HepG2 (cell line): ENCODE results near the gene MFNG. TPM values are rescaled to one million over a fixed set of nuclear protein-coding genes. Genes with fewer than 3 reads are reported as not detected.
A peak's percentile ranks its signal among the peaks of the same experiment; 100 is the strongest.

Experiments used
- AGO2 ChIP-seq: fragments of 200-400 bp; formaldehyde crosslinking; optimal IDR thresholded peaks from 2 replicates; pipeline ENCODE3; 2017; ENCODE audit warnings: mild to moderate bottlenecking, low read depth, low read length, moderate library complexity
- ARHGAP35 ChIP-seq: sonication (generic); formaldehyde crosslinking; IDR thresholded peaks from 2 replicates; pipeline ENCODE4 v1.9.0; 2022; ENCODE audit warnings: mild to moderate bottlenecking, inconsistent platforms, moderate library complexity, missing genetic modification reagents, borderline replicate concordance
- BORCS8-MEF2B ChIP-seq: sonication (generic); formaldehyde crosslinking; IDR thresholded peaks from 2 replicates; pipeline ENCODE4 v1.8.0; 2022; ENCODE audit warnings: mild to moderate bottlenecking, missing genetic modification reagents
- DMAP1 ChIP-seq: IDR thresholded peaks from 2 replicates; pipeline ENCODE4 v1.6.1; 2016
- EP300 ChIP-seq, 3 experiments: sonication (generic) in 1 of 3; formaldehyde crosslinking in 1 of 3; IDR thresholded peaks; 2 replicates each; pipeline versions ENCODE4 v1.5.1 to v1.6.1; 2011 to 2020; ENCODE audit warnings: low read depth in 2 of 3, low read length in 2 of 3, borderline replicate concordance in 1 of 3, improper control_type of control experiment in 1 of 3, mild to moderate bottlenecking in 1 of 3, missing genetic modification reagents in 1 of 3, moderate library complexity in 1 of 3
- MIER2 ChIP-seq: IDR thresholded peaks from 2 replicates; pipeline ENCODE4 v1.6.1; 2016; ENCODE audit warnings: missing biosample characterization, missing genetic modification reagents
- NFYB ChIP-seq: sonication (generic); formaldehyde crosslinking; IDR thresholded peaks from 2 replicates; pipeline ENCODE4 v1.4.0; 2020; ENCODE audit warnings: missing genetic modification reagents
- RARG ChIP-seq: sonication (generic); formaldehyde crosslinking; IDR thresholded peaks from 2 replicates; pipeline ENCODE4 v1.4.0; 2020; ENCODE audit warnings: low read depth, mild to moderate bottlenecking, missing genetic modification reagents
- SMARCE1 ChIP-seq: fragments of 450-650 bp; IDR thresholded peaks from 2 replicates; pipeline ENCODE4 v1.6.1; 2017; ENCODE audit warnings: borderline replicate concordance
- ZNF121 ChIP-seq: sonication (generic); formaldehyde crosslinking; IDR thresholded peaks from 2 replicates; pipeline ENCODE4 v1.5.0; 2020; ENCODE audit warnings: mild to moderate bottlenecking, missing genetic modification reagents
- ZNF776 ChIP-seq: sonication (generic); formaldehyde crosslinking; IDR thresholded peaks from 2 replicates; pipeline ENCODE4 v1.4.0; 2020; ENCODE audit warnings: mild to moderate bottlenecking, missing genetic modification reagents
- polyA plus RNA-seq, 8 experiments: library from polyadenylated mRNA; depleted of rRNA in 3 of 8; stranded (reverse) in 7 of 8; unstranded in 1 of 8; fragments of >200 nt; fragmentation: Illumina TruSeq in 4 of 8; extraction: Trizol in 4 of 8; gene quantifications; 2 replicates each; pipeline versions ENCODE4 v1.2.1 to v1.2.3, GENCODE V29; 2011 to 2016; ENCODE audit warnings: low read depth in 4 of 8, missing spikeins in 1 of 8, mixed read lengths in 1 of 8; ENCODE audit not compliant: insufficient read depth in 1 of 8
- total RNA-seq, 5 experiments: library from RNA; depleted of rRNA; stranded (reverse); fragments of >200 nt; fragmentation: Illumina TruSeq; extraction: Trizol; gene quantifications; 2 replicates each; pipeline ENCODE4 v1.2.3, GENCODE V29; 2016; ENCODE audit warnings: low read depth in 1 of 5
- TF ChIP-seq, protein P1 (sequence below): sonication (generic); formaldehyde crosslinking; IDR thresholded peaks from 2 replicates; pipeline ENCODE4 v1.4.0; 2020; ENCODE audit warnings: mild to moderate bottlenecking, missing genetic modification reagents, borderline replicate concordance
- TF ChIP-seq, protein P2 (sequence below): sonication (generic); formaldehyde crosslinking; IDR thresholded peaks from 2 replicates; pipeline ENCODE4 v1.5.0; 2020; ENCODE audit warnings: missing genetic modification reagents
- TF ChIP-seq, protein P3 (sequence below): sonication (generic); formaldehyde crosslinking; IDR thresholded peaks from 2 replicates; pipeline ENCODE4 v1.8.0; 2022; ENCODE audit warnings: missing genetic modification reagents, mild to moderate bottlenecking, inconsistent platforms, borderline replicate concordance
- TF ChIP-seq, protein P4 (sequence below): sonication (generic); formaldehyde crosslinking; IDR thresholded peaks from 2 replicates; pipeline ENCODE4 v1.5.1; 2020; ENCODE audit warnings: missing genetic modification reagents, mild to moderate bottlenecking, borderline replicate concordance

Gene MFNG
- total and polyA plus RNA-seq, 2 of the 13 experiments (the other 11 are each of a cell fraction or from before 2014, with no cell fraction given): 1.0 to 11.7 TPM

DNA sequence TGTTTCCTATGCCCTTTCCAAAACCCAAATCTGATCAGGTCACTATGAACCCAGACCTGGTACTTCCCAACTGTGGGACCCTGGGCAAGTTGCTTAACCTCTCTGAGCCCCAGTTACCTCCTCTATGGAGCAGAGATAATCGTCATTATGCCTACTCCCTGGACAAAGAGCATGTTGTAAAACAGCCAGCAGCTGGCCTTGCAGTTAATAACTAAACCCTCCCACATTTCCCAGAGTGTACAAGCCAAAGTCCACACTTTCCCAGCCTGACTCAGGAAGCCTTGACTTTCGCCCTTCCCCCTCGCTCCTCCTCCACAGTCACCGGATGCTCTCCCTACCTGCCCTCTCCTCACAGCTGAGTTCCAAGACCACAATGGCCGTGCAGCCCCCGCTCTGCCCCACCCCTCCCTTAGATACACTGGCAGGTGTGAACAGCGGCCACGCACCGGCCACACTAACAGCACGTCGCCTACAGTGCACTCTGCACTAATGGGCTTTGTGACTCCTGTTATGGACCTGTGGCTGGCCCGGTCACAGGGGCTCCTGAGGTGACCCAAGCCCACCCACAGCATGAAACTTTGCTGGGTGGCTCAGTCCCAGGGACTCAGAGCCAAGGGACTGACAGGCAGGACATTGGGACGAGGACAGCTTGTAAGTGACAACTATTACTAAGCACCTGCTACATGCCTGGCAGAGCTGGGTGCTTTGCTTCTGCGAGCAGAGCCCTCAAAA, 15.6 kb upstream of the MFNG start (continued):
- TF ChIP-seq, protein P1, sequence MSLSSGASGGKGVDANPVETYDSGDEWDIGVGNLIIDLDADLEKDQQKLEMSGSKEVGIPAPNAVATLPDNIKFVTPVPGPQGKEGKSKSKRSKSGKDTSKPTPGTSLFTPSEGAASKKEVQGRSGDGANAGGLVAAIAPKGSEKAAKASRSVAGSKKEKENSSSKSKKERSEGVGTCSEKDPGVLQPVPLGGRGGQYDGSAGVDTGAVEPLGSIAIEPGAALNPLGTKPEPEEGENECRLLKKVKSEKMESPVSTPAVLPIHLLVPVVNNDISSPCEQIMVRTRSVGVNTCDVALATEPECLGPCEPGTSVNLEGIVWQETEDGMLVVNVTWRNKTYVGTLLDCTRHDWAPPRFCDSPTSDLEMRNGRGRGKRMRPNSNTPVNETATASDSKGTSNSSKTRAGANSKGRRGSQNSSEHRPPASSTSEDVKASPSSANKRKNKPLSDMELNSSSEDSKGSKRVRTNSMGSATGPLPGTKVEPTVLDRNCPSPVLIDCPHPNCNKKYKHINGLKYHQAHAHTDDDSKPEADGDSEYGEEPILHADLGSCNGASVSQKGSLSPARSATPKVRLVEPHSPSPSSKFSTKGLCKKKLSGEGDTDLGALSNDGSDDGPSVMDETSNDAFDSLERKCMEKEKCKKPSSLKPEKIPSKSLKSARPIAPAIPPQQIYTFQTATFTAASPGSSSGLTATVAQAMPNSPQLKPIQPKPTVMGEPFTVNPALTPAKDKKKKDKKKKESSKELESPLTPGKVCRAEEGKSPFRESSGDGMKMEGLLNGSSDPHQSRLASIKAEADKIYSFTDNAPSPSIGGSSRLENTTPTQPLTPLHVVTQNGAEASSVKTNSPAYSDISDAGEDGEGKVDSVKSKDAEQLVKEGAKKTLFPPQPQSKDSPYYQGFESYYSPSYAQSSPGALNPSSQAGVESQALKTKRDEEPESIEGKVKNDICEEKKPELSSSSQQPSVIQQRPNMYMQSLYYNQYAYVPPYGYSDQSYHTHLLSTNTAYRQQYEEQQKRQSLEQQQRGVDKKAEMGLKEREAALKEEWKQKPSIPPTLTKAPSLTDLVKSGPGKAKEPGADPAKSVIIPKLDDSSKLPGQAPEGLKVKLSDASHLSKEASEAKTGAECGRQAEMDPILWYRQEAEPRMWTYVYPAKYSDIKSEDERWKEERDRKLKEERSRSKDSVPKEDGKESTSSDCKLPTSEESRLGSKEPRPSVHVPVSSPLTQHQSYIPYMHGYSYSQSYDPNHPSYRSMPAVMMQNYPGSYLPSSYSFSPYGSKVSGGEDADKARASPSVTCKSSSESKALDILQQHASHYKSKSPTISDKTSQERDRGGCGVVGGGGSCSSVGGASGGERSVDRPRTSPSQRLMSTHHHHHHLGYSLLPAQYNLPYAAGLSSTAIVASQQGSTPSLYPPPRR (CRISPR knock-in tag): peak; percentile 99
- TF ChIP-seq, protein P2, sequence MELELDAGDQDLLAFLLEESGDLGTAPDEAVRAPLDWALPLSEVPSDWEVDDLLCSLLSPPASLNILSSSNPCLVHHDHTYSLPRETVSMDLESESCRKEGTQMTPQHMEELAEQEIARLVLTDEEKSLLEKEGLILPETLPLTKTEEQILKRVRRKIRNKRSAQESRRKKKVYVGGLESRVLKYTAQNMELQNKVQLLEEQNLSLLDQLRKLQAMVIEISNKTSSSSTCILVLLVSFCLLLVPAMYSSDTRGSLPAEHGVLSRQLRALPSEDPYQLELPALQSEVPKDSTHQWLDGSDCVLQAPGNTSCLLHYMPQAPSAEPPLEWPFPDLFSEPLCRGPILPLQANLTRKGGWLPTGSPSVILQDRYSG (CRISPR knock-in tag): 0 out of 2 replicates have a peak, but pooled peaks have one; percentile 43
- TF ChIP-seq RARG (CRISPR knock-in tag): peak; percentile 94
- TF ChIP-seq DMAP1 (CRISPR knock-in tag): peak; percentile 60
- TF ChIP-seq ZNF776 (CRISPR knock-in tag): peak; percentile 88; the same call in 1 of the 2 replicates
- TF ChIP-seq, protein P3, sequence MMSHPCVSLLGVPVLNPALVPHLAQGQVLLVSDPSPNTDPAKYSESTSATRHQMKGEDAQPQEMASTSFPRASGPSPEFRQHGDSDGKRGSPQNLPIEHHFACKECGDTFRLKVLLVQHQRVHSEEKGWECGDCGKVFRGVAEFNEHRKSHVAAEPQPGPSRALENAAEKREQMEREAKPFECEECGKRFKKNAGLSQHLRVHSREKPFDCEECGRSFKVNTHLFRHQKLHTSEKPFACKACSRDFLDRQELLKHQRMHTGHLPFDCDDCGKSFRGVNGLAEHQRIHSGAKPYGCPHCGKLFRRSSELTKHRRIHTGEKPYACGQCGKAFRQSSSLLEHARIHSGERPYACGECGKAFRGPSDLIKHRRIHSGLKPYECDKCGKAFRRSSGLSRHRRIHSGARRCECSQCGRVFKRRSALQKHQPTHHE (CRISPR knock-in tag): no peak; the same call in 1 of the 2 replicates
- TF ChIP-seq, protein P4, sequence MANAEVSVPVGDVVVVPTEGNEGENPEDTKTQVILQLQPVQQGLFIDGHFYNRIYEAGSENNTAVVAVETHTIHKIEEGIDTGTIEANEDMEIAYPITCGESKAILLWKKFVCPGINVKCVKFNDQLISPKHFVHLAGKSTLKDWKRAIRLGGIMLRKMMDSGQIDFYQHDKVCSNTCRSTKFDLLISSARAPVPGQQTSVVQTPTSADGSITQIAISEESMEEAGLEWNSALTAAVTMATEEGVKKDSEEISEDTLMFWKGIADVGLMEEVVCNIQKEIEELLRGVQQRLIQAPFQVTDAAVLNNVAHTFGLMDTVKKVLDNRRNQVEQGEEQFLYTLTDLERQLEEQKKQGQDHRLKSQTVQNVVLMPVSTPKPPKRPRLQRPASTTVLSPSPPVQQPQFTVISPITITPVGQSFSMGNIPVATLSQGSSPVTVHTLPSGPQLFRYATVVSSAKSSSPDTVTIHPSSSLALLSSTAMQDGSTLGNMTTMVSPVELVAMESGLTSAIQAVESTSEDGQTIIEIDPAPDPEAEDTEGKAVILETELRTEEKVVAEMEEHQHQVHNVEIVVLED (CRISPR knock-in tag): peak; percentile 84
- peak in 1 of 2 experiments; percentile 94; a peak in 3 of 4 replicates for TF ChIP-seq EP300 (IDR thresholded peaks at IDR 0.05; ENCODE audit: low read depth in 2 of 2, low read length in 2 of 2)
- TF ChIP-seq EP300 (CRISPR knock-in tag; IDR thresholded peaks at IDR 0.05; ENCODE audit: borderline replicate concordance): peak; percentile 97
- peak; percentile 77; the same call in 1 of the 2 replicates for TF ChIP-seq MIER2 (CRISPR knock-in tag)
- TF ChIP-seq BORCS8-MEF2B (CRISPR knock-in tag): peak; percentile 92
- no peak; the same call in none of the 2 replicates for TF ChIP-seq NFYB (CRISPR knock-in tag)
- no peak for TF ChIP-seq SMARCE1
- TF ChIP-seq ARHGAP35 (CRISPR knock-in tag): no peak; the same call in 1 of the 2 replicates
- TF ChIP-seq ZNF121 (CRISPR knock-in tag): peak; percentile 52; the same call in 1 of the 2 replicates
- no peak for TF ChIP-seq AGO2
